Measurements from ENCODE around the gene MEGF10. TPM values are rescaled to one million over a fixed set of nuclear protein-coding genes. Genes with fewer than 3 reads are reported as not detected.

Gene MEGF10
- total RNA-seq, 1 donor from 2014 or later, result 13.3 TPM

- no peaks in the 10 kb centered on the region for H3K27me3 Mint-ChIP-seq
- peaks cover 4% of the 10 kb centered on the region for H3K4me1 Mint-ChIP-seq (ENCODE audit: unreplicated experiment)
- no peak for TF ChIP-seq CTCF (conservative IDR thresholded peaks at IDR 0.05)
- peaks cover 3% of the 10 kb centered on the region for H3K9me3 Mint-ChIP-seq
- no peak overlapping the region for H3K27ac Mint-ChIP-seq
- no peak for DNase-seq (ENCODE audit: extremely low spot score, unreplicated experiment)
- H3K36me3 Mint-ChIP-seq, result no peaks in the 10 kb centered on the region
- no peak overlapping the region for H3K4me3 Mint-ChIP-seq
These were observed 14.9 kb upstream of the MEGF10 start for GRCh38 chr5:127275641-127276193.

- H3K9me3 Mint-ChIP-seq, result no peaks in the 10 kb centered on the region
- TF ChIP-seq CTCF (conservative IDR thresholded peaks at IDR 0.05), result peak; percentile 56
- no peak overlapping the region for H3K4me3 Mint-ChIP-seq
- H3K27me3 Mint-ChIP-seq, result no peaks in the 10 kb centered on the region
- peaks cover 4% of the 10 kb centered on the region for H3K4me1 Mint-ChIP-seq (ENCODE audit: unreplicated experiment)
- no peak overlapping the region for H3K27ac Mint-ChIP-seq
- no peak for DNase-seq (ENCODE audit: extremely low spot score, unreplicated experiment)
- H3K36me3 Mint-ChIP-seq, result no peaks in the 10 kb centered on the region
These were observed 9.9 kb upstream of the MEGF10 start for GRCh38 chr5:127280491-127281220.

- H3K9me3 Mint-ChIP-seq, result no peaks in the 10 kb centered on the region
- no peaks in the 10 kb centered on the region for H3K36me3 Mint-ChIP-seq
- H3K4me1 Mint-ChIP-seq (ENCODE audit: unreplicated experiment), result peaks cover 4% of the 10 kb centered on the region
- TF ChIP-seq CTCF (conservative IDR thresholded peaks at IDR 0.05), result no peak
- peaks cover 3% of the 10 kb centered on the region for H3K27me3 Mint-ChIP-seq
- no peak overlapping the region for H3K4me3 Mint-ChIP-seq
- DNase-seq (ENCODE audit: extremely low spot score, unreplicated experiment), result no peak
- no peak overlapping the region for H3K27ac Mint-ChIP-seq
These were observed 9.0 kb upstream of the MEGF10 start for GRCh38 chr5:127281609-127282008.

- no peak overlapping the region for H3K27ac Mint-ChIP-seq
- peaks cover 12% of the 10 kb centered on the region for H3K4me1 Mint-ChIP-seq (ENCODE audit: unreplicated experiment)
- no peak for DNase-seq (ENCODE audit: extremely low spot score, unreplicated experiment)
- H3K36me3 Mint-ChIP-seq, result no peaks in the 10 kb centered on the region
- peak overlapping the region; percentile 5 for H3K4me3 Mint-ChIP-seq
- H3K27me3 Mint-ChIP-seq, result peaks cover 31% of the 10 kb centered on the region
- no peak for TF ChIP-seq CTCF (conservative IDR thresholded peaks at IDR 0.05)
- no peaks in the 10 kb centered on the region for H3K9me3 Mint-ChIP-seq
These were observed 1.9 kb upstream of the MEGF10 start for GRCh38 chr5:127288676-127289075.

GRCh38 chr5:127290946-127291693 is 524 bp downstream of the MEGF10 start:
- Mint-ChIP-seq H3K4me1 (ENCODE audit: unreplicated experiment) (peaks cover 12% of the 10 kb centered on the region), H3K27me3 (peaks cover 39% of the 10 kb centered on the region), H3K27ac (no peak overlapping the region), H3K9me3 (no peaks in the 10 kb centered on the region), H3K36me3 (no peaks in the 10 kb centered on the region), H3K4me3 (peak overlapping the region; percentile 92)
- no peak for DNase-seq (ENCODE audit: extremely low spot score, unreplicated experiment)
- no peak for TF ChIP-seq CTCF (conservative IDR thresholded peaks at IDR 0.05)
